Measurements from ENCODE around the gene CETP.

GRCh38 chr16:56941092-56941491 is 20.7 kb upstream of the CETP start:
- TF ChIP-seq, protein P1, sequence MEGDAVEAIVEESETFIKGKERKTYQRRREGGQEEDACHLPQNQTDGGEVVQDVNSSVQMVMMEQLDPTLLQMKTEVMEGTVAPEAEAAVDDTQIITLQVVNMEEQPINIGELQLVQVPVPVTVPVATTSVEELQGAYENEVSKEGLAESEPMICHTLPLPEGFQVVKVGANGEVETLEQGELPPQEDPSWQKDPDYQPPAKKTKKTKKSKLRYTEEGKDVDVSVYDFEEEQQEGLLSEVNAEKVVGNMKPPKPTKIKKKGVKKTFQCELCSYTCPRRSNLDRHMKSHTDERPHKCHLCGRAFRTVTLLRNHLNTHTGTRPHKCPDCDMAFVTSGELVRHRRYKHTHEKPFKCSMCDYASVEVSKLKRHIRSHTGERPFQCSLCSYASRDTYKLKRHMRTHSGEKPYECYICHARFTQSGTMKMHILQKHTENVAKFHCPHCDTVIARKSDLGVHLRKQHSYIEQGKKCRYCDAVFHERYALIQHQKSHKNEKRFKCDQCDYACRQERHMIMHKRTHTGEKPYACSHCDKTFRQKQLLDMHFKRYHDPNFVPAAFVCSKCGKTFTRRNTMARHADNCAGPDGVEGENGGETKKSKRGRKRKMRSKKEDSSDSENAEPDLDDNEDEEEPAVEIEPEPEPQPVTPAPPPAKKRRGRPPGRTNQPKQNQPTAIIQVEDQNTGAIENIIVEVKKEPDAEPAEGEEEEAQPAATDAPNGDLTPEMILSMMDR (optimal IDR thresholded peaks at IDR 0.05 in 1 of 3, IDR thresholded peaks at IDR 0.05 in 1 of 3, conservative IDR thresholded peaks at IDR 0.05 in 1 of 3; ENCODE audit: extremely low read depth in 1 of 3, insufficient read depth in 2 of 3, low read length in 3 of 3), result no peak
- no peak for TF ChIP-seq EZH2 (IDR thresholded peaks at IDR 0.05; ENCODE audit: low read length)
